Tibial nerve (tissue), 4 donors: ENCODE measurements around the gene GLTP. TPM values are rescaled to one million over a fixed set of nuclear protein-coding genes. Genes with fewer than 3 reads are reported as not detected.

ENCODE experiments used
- DNase-seq, 2 donors: peaks; one replicate each; pipeline ENCODE4 v3.0.0-alpha.2; 2019; ENCODE audit warnings: low spot score in 2 of 2
- H3K27ac ChIP-seq, 4 donors: fragments of 200-600 bp; sonication (generic) in 3 of 4; one replicate each; pipeline ENCODE4 v1.5.1; 2017 to 2019; ENCODE audit warnings: mild to moderate bottlenecking in 1 of 4
- H3K27me3 ChIP-seq, 2 donors: fragments of 200-600 bp; sonication (generic) in 1 of 2; one replicate each; pipeline versions ENCODE4 v1.5.1 to v1.6.0; 2017 to 2019
- H3K36me3 ChIP-seq, 3 donors: fragments of 200-600 bp; sonication (generic); one replicate each; pipeline ENCODE4 v1.5.1; 2018 to 2019
- H3K4me1 ChIP-seq, 4 donors: fragments of 200-600 bp; sonication (generic) in 3 of 4; one replicate each; pipeline ENCODE4 v1.5.1; 2017 to 2019
- H3K4me3 ChIP-seq, 4 donors: fragments of 200-600 bp; sonication (generic) in 3 of 4; one replicate each; pipeline ENCODE4 v1.5.1; 2017 to 2019; ENCODE audit warnings: mild to moderate bottlenecking in 1 of 4, moderate library complexity in 1 of 4
- H3K9me3 ChIP-seq, 4 donors: fragments of 200-600 bp; sonication (generic) in 3 of 4; one replicate each; pipeline ENCODE4 v1.5.1; 2017 to 2019
- EP300 ChIP-seq, 2 donors: sonication (generic); formaldehyde crosslinking; IDR thresholded peaks; one replicate each; pipeline ENCODE4 v1.6.1; 2017; ENCODE audit warnings: antibody characterized with exemption in 2 of 2, mild to moderate bottlenecking in 1 of 2
- POLR2A ChIP-seq, 2 donors: fragments of 450-650 bp; IDR thresholded peaks; one replicate each; pipeline ENCODE4 v1.6.1; 2017; ENCODE audit warnings: antibody characterized with exemption in 2 of 2, mild to moderate bottlenecking in 2 of 2, moderate library complexity in 2 of 2
- WGBS, 2 donors: methylation state at CpG; one replicate each; pipeline ENCODE4 v1.1.5; 2018; 5-methylcytosine and 5-hydroxymethylcytosine counted together
- total RNA-seq, 4 donors: library from RNA; depleted of rRNA; stranded (reverse); fragments of >200 nt; gene quantifications; one replicate each; pipeline ENCODE4 v1.1.0, GENCODE V29; 2016
- TF ChIP-seq, protein P1 (sequence below), 5 experiments: fragments of 200-600 bp in 3 of 5; fragments of 450-650 bp in 2 of 5; sonication (generic) in 3 of 5; IDR thresholded peaks; one replicate each; pipeline ENCODE4 v1.5.1; 2016 to 2019; ENCODE audit warnings: antibody characterized with exemption in 5 of 5, mild to moderate bottlenecking in 3 of 5, moderate library complexity in 2 of 5

GLTP gene
- total RNA-seq, 4 donors from 2014 or later: 42.0 to 71.7 (median 49.7) TPM

- TF ChIP-seq, protein P1, sequence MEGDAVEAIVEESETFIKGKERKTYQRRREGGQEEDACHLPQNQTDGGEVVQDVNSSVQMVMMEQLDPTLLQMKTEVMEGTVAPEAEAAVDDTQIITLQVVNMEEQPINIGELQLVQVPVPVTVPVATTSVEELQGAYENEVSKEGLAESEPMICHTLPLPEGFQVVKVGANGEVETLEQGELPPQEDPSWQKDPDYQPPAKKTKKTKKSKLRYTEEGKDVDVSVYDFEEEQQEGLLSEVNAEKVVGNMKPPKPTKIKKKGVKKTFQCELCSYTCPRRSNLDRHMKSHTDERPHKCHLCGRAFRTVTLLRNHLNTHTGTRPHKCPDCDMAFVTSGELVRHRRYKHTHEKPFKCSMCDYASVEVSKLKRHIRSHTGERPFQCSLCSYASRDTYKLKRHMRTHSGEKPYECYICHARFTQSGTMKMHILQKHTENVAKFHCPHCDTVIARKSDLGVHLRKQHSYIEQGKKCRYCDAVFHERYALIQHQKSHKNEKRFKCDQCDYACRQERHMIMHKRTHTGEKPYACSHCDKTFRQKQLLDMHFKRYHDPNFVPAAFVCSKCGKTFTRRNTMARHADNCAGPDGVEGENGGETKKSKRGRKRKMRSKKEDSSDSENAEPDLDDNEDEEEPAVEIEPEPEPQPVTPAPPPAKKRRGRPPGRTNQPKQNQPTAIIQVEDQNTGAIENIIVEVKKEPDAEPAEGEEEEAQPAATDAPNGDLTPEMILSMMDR (IDR thresholded peaks at IDR 0.05): no peak
- no peak for TF ChIP-seq EP300 (IDR thresholded peaks at IDR 0.05)
- TF ChIP-seq POLR2A (IDR thresholded peaks at IDR 0.05): no peak
- WGBS, 2 donors: 87 to 89% methylated on average over 9 of the region's 9 CpGs
- Histone ChIP-seq H3K4me1 (peaks cover 3 to 9% (median 6%) of the 10 kb centered on the region in 4 donors), H3K4me3 (no peak overlapping the region), H3K27ac (no peak overlapping the region), H3K27me3 (no peaks in the 10 kb centered on the region), H3K36me3 (no peaks in the 10 kb centered on the region), H3K9me3 (no peaks in the 10 kb centered on the region)
- DNase-seq: no peak
Observed at GRCh38 chr12:109841356-109841755, 39.0 kb downstream of the GLTP start.

GRCh38 chr12:109840305-109841074, 39.9 kb downstream of the GLTP start:
- TF ChIP-seq POLR2A (IDR thresholded peaks at IDR 0.05) (no peak), EP300 (IDR thresholded peaks at IDR 0.05) (no peak)
- TF ChIP-seq, protein P1 (IDR thresholded peaks at IDR 0.05): no peak
- no peak overlapping the region for H3K27ac ChIP-seq
- no peaks in the 10 kb centered on the region for H3K27me3 ChIP-seq
- no peaks in the 10 kb centered on the region for H3K9me3 ChIP-seq
- WGBS, 2 donors: 59 to 73% methylated on average over 7 of the region's 7 CpGs
- H3K4me3 ChIP-seq: no peak overlapping the region
- DNase-seq: no peak
- peaks cover 3 to 6% (median 5%) of the 10 kb centered on the region in 4 donors for H3K4me1 ChIP-seq
- H3K36me3 ChIP-seq: no peaks in the 10 kb centered on the region

GRCh38 chr12:109839444-109839843, 40.9 kb downstream of the GLTP start:
- no peaks in the 10 kb centered on the region for H3K9me3 ChIP-seq
- no peaks in the 10 kb centered on the region for H3K27me3 ChIP-seq
- no peak for DNase-seq
- WGBS, 2 donors: 69 to 74% methylated on average over 6 of the region's 6 CpGs
- H3K36me3 ChIP-seq: no peaks in the 10 kb centered on the region
- no peak overlapping the region for H3K4me3 ChIP-seq
- peaks cover 0 to 4% (median 0%) of the 10 kb centered on the region in 4 donors for H3K4me1 ChIP-seq
- TF ChIP-seq, protein P1 (IDR thresholded peaks at IDR 0.05): no peak
- TF ChIP-seq POLR2A (IDR thresholded peaks at IDR 0.05): no peak
- no peak for TF ChIP-seq EP300 (IDR thresholded peaks at IDR 0.05)
- no peak overlapping the region for H3K27ac ChIP-seq

DNA sequence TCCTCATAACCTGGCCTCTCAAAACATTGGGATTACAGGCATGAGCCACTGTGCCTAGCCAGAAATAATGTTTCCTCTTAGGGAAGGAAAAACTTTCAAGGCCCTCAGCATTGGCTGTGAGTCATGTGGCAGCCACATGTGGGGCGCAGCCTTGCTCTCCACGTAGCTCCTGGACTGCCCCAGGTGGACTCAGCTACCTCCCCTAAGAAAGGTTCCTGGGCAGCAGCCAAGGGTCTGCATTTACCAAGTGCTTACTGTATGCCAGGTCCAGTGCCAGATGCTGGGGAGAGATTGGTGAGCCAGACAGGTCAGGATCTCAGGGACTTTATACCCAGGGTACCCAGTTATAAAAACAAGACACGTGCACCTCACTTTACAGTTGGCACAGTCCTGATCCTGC, 43.4 kb downstream of the GLTP start:
- 58 to 64% methylated on average over 1 to 3 of the region's 3 CpGs for WGBS, 2 donors
- no peak for DNase-seq
- Histone ChIP-seq H3K4me1 (peaks cover 0 to 16% (median 4%) of the 10 kb centered on the region in 4 donors), H3K9me3 (no peaks in the 10 kb centered on the region), H3K27me3 (peaks cover 0 to 13% of the 10 kb centered on the region in 2 donors), H3K4me3 (no peak overlapping the region), H3K27ac (no peak overlapping the region), H3K36me3 (no peaks in the 10 kb centered on the region)
- TF ChIP-seq POLR2A (IDR thresholded peaks at IDR 0.05): no peak
- TF ChIP-seq, protein P1 (IDR thresholded peaks at IDR 0.05): no peak
- TF ChIP-seq EP300 (IDR thresholded peaks at IDR 0.05): no peak

DNA sequence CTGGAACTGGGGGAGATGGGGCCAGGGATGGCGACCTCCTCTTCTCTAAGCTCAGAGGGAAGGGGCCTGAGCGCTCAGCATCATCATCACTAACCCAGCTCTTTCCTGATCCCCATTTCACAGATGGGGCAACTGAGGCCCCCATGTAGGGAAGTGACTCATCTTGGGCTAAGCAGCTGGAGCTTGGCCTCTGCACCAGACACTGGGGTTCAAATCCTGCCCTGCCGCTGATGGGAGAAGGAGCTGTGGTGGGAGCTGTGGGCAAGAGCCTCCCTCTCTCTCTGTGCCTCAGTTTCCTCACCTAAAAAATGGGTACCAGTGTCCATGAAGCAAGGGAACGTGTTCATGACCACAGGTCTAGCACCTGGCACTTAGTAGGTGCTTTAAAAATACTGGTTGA, 44.5 kb downstream of the GLTP start:
- WGBS, 2 donors: 100% methylated on average over 3 to 4 of the region's 4 CpGs
- TF ChIP-seq EP300 (IDR thresholded peaks at IDR 0.05) (no peak), POLR2A (IDR thresholded peaks at IDR 0.05) (no peak)
- TF ChIP-seq, protein P1 (IDR thresholded peaks at IDR 0.05): no peak
- Histone ChIP-seq H3K4me1 (peaks cover 0 to 16% (median 4%) of the 10 kb centered on the region in 4 donors), H3K27ac (no peak overlapping the region), H3K4me3 (no peak overlapping the region), H3K9me3 (no peaks in the 10 kb centered on the region), H3K36me3 (no peaks in the 10 kb centered on the region), H3K27me3 (peaks cover 0 to 22% of the 10 kb centered on the region in 2 donors)
- DNase-seq: no peak
